ENCODE data around the gene PAQR4. TPM values are rescaled to one million over a fixed set of nuclear protein-coding genes. Genes with fewer than 3 reads are reported as not detected.

PAQR4 gene
- total and polyA plus RNA-seq, 2 of the 13 experiments (the other 11 are each of a cell fraction or from before 2014, with no cell fraction given): 15.9 to 24.8 TPM

- TF ChIP-seq ZNF142 (CRISPR knock-in tag; IDR thresholded peaks at IDR 0.05): no peak
- peak; percentile 56; the same call in 1 of the 2 replicates for TF ChIP-seq ZNF619 (CRISPR knock-in tag; IDR thresholded peaks at IDR 0.05)
- peak; percentile 35; the same call in 1 of the 2 replicates for TF ChIP-seq ZNF777 (CRISPR knock-in tag; IDR thresholded peaks at IDR 0.05)
- TF ChIP-seq KLF16 (CRISPR knock-in tag; IDR thresholded peaks at IDR 0.05): 0 out of 4 replicates have a peak, but pooled peaks of 1 of the 2 experiments have one; percentile 1
- TF ChIP-seq ZNF34 (CRISPR knock-in tag; IDR thresholded peaks at IDR 0.05; ENCODE audit: borderline replicate concordance): 0 out of 2 replicates have a peak, but pooled peaks have one; percentile 39
- peak; percentile 25 for TF ChIP-seq IKZF4 (CRISPR knock-in tag; IDR thresholded peaks at IDR 0.05; ENCODE audit: borderline replicate concordance, low read depth, not compliant biosample characterization)
- TF ChIP-seq ZNF687 (CRISPR knock-in tag; IDR thresholded peaks at IDR 0.05): peak; percentile 33; the same call in 1 of the 2 replicates
- no peak for TF ChIP-seq ZNF12 (CRISPR knock-in tag; IDR thresholded peaks at IDR 0.05)
- TF ChIP-seq POLR2A (IDR thresholded peaks at IDR 0.05; ENCODE audit: insufficient read depth in 1 of 2, low read depth in 2 of 2, low read length in 2 of 2): peak; percentile 63 to 92; a peak in 3 of 4 replicates
- no peak for TF ChIP-seq BRCA1 (CRISPR knock-in tag; IDR thresholded peaks at IDR 0.05)
- 0 out of 2 replicates have a peak, but pooled peaks have one; percentile 74 for TF ChIP-seq ZXDC (CRISPR knock-in tag; IDR thresholded peaks at IDR 0.05)
- TF ChIP-seq ZNF367 (CRISPR knock-in tag; IDR thresholded peaks at IDR 0.05; ENCODE audit: borderline replicate concordance): no peak
- no peak for TF ChIP-seq PRPF4 (IDR thresholded peaks at IDR 0.05; ENCODE audit: low read depth, low read length, poor library complexity, severe bottlenecking)
- 0 out of 2 replicates have a peak, but pooled peaks have one; percentile 3 for TF ChIP-seq MEIS1 (CRISPR knock-in tag; IDR thresholded peaks at IDR 0.05; ENCODE audit: borderline replicate concordance)
- 0 out of 2 replicates have a peak, but pooled peaks have one; percentile 2 for TF ChIP-seq SAP130 (CRISPR knock-in tag; IDR thresholded peaks at IDR 0.05; ENCODE audit: low read depth)
These were observed 51.1 kb downstream of the PAQR4 start, which contains the start of gene TNFRSF12A (continued) for GRCh38 chr16:3020247-3020603.
